SK-N-SH (cell line): ENCODE results near the gene CCSER1. TPM values are rescaled to one million over a fixed set of nuclear protein-coding genes. Genes with fewer than 3 reads are reported as not detected.

Source experiments
- CTCF ChIA-PET: fragments of 300-600, 350-600 bp; formaldehyde crosslinking; extraction: SDS; loops from one replicate; lab custom pipeline; 2021; lab: Yijun Ruan, JAX
- POLR2A ChIA-PET: fragments of 350-600 bp; sonication (Branson Sonifier 250); formaldehyde crosslinking; extraction: SDS; loops from one replicate; lab custom pipeline; 2020; ENCODE audit warnings: antibody characterized with exemption, inconsistent platforms; lab: Yijun Ruan, JAX
- DNase-seq: peaks from one replicate; pipeline ENCODE4 v3.0.0; 2012
- H2AFZ ChIP-seq: fragments of 200-600 bp; sonication (generic); 2 replicates; pipeline ENCODE4 v1.8.1; 2016; ENCODE audit warnings: antibody characterized with exemption, mild to moderate bottlenecking, low read depth
- H3F3A ChIP-seq: fragments of 200-600 bp; sonication (generic); replicated peaks from 2 replicates; pipeline ENCODE3; 2016; ENCODE audit warnings: antibody characterized with exemption, mild to moderate bottlenecking; ENCODE audit not compliant: insufficient read depth
- H3K27ac ChIP-seq, 2 experiments: fragments of 200-500 bp in 1 of 2; fragments of 200-600 bp in 1 of 2; sonication (Bioruptor generic) in 1 of 2; sonication (generic), shearing (Covaris generic) in 1 of 2; 2 replicates each; pipeline versions ENCODE4 v1.5.1 to v1.6.1; 2014 to 2016; ENCODE audit warnings: low read depth in 2 of 2, inconsistent platforms in 1 of 2, low read length in 1 of 2, mild to moderate bottlenecking in 1 of 2, mixed read lengths in 1 of 2
- H3K27me3 ChIP-seq: fragments of 200-600 bp; sonication (generic), shearing (Covaris generic); 2 replicates; pipeline ENCODE4 v1.6.1; 2016; ENCODE audit warnings: mixed run types; ENCODE audit not compliant: insufficient read depth
- H3K36me3 ChIP-seq, 2 experiments: fragments of 200-500 bp in 1 of 2; fragments of 200-600 bp in 1 of 2; sonication (Bioruptor generic) in 1 of 2; sonication (generic) in 1 of 2; replicated peaks in 1 of 2; 2 replicates each; pipeline versions ENCODE3 to v1.5.1; 2014 to 2016; ENCODE audit warnings: low read length in 1 of 2, mild to moderate bottlenecking in 1 of 2; ENCODE audit not compliant: insufficient read depth in 2 of 2, control insufficient read depth in 1 of 2
- H3K4me1 ChIP-seq, 2 experiments: fragments of 200-500 bp in 1 of 2; fragments of 200-600 bp in 1 of 2; sonication (Bioruptor generic) in 1 of 2; sonication (generic), shearing (Covaris generic) in 1 of 2; 2 replicates each; pipeline versions ENCODE4 v1.5.1 to v1.6.1; 2014 to 2016; ENCODE audit warnings: low read depth in 1 of 2, low read length in 1 of 2, mixed run types in 1 of 2; ENCODE audit not compliant: insufficient read depth in 2 of 2, control insufficient read depth in 1 of 2
- H3K4me2 ChIP-seq: fragments of 200-600 bp; sonication (generic), shearing (Covaris generic); 2 replicates; pipeline ENCODE4 v1.6.1; 2017; ENCODE audit warnings: mixed run types
- H3K4me3 ChIP-seq, 2 experiments: fragments of 200-500 bp in 1 of 2; fragments of 200-600 bp in 1 of 2; sonication (Bioruptor generic) in 1 of 2; sonication (generic), shearing (Covaris generic) in 1 of 2; 2 replicates each; pipeline versions ENCODE4 v1.5.1 to v1.8.1; 2014 to 2016; ENCODE audit warnings: low read depth in 2 of 2, inconsistent platforms in 1 of 2, low read length in 1 of 2, mild to moderate bottlenecking in 1 of 2, mixed read lengths in 1 of 2, moderate library complexity in 1 of 2
- H3K79me2 ChIP-seq: fragments of 200-600 bp; sonication (generic); 2 replicates; pipeline ENCODE4 v1.8.1; 2017; ENCODE audit warnings: mild to moderate bottlenecking; ENCODE audit not compliant: insufficient read depth
- H3K9ac ChIP-seq: fragments of 200-600 bp; sonication (generic); 2 replicates; pipeline ENCODE4 v1.6.1; 2017; ENCODE audit warnings: mixed run types
- H3K9me2 ChIP-seq: fragments of 200-600 bp; sonication (generic); 2 replicates; pipeline ENCODE4 v1.6.1; 2017; ENCODE audit warnings: mixed run types
- H3K9me3 ChIP-seq: fragments of 200-600 bp; sonication (generic); 2 replicates; pipeline ENCODE4 v1.6.1; 2017; ENCODE audit warnings: mixed run types, mild to moderate bottlenecking, moderate library complexity
- H4K20me1 ChIP-seq: fragments of 200-600 bp; sonication (generic); 2 replicates; pipeline ENCODE4 v1.6.1; 2017; ENCODE audit warnings: mild to moderate bottlenecking, mixed run types; ENCODE audit not compliant: insufficient read depth
- ELF1 ChIP-seq: IDR thresholded peaks from 2 replicates; pipeline ENCODE4 v1.4.0; 2012
- EP300 ChIP-seq, 2 experiments: IDR thresholded peaks; 2 replicates each; pipeline versions ENCODE4 v1.4.0 to v1.6.1; 2012; ENCODE audit warnings: borderline replicate concordance in 1 of 2, low read depth in 1 of 2, low read length in 1 of 2
- FOXM1 ChIP-seq: IDR thresholded peaks from 2 replicates; pipeline ENCODE4 v1.4.0; 2012; ENCODE audit warnings: low read depth, mild to moderate bottlenecking
- GATA2 ChIP-seq: sonication (generic); formaldehyde crosslinking; IDR thresholded peaks from 2 replicates; pipeline ENCODE4 v1.5.0; 2020; ENCODE audit warnings: mild to moderate bottlenecking, missing genetic modification reagents
- JUND ChIP-seq: IDR thresholded peaks from 2 replicates; pipeline ENCODE4 v1.4.0; 2012
- POLR2AphosphoS5 ChIP-seq: IDR thresholded peaks from 2 replicates; pipeline ENCODE4 v1.6.1; 2012; ENCODE audit warnings: low read depth, low read length
- REST ChIP-seq: IDR thresholded peaks from 2 replicates; pipeline ENCODE4 v1.6.1; 2012; ENCODE audit warnings: mild to moderate bottlenecking, low read depth, low read length, moderate library complexity
- RXRA ChIP-seq: IDR thresholded peaks from 2 replicates; pipeline ENCODE4 v1.4.0; 2012; ENCODE audit warnings: low read depth, mild to moderate bottlenecking, borderline replicate concordance
- SIN3A ChIP-seq: IDR thresholded peaks from 2 replicates; pipeline ENCODE4 v1.6.1; 2012; ENCODE audit warnings: low read depth, mild to moderate bottlenecking, low read length, moderate library complexity, borderline replicate concordance
- SMC3 ChIP-seq: IDR thresholded peaks from 2 replicates; pipeline ENCODE4 v1.6.1; 2012; ENCODE audit warnings: low read depth, low read length, improper control_type of control experiment
- TEAD4 ChIP-seq: IDR thresholded peaks from 2 replicates; pipeline ENCODE4 v1.4.0; 2012; ENCODE audit warnings: mild to moderate bottlenecking, borderline replicate concordance; ENCODE audit not compliant: insufficient read depth
- USF1 ChIP-seq: IDR thresholded peaks from 2 replicates; pipeline ENCODE4 v1.4.0; 2012; ENCODE audit warnings: low read depth, borderline replicate concordance
- USF2 ChIP-seq: fragments of 150-350 bp; IDR thresholded peaks from 2 replicates; pipeline ENCODE4 v1.6.1; 2017; ENCODE audit warnings: antibody characterized with exemption, low read length, low read depth, borderline replicate concordance
- YY1 ChIP-seq: IDR thresholded peaks from 2 replicates; pipeline ENCODE4 v1.4.0; 2012; ENCODE audit warnings: low read depth, mild to moderate bottlenecking
- WGBS: methylation state at CpG from one replicate; pipeline ENCODE4 v1.1.6; 2017; ENCODE audit warnings: low lambda C conversion rate; 5-methylcytosine and 5-hydroxymethylcytosine counted together
- polyA plus RNA-seq, 3 experiments: library from polyadenylated mRNA; depleted of rRNA; stranded (reverse); fragments of >200 nt; gene quantifications; 2 replicates each; pipeline ENCODE4 v1.2.3, GENCODE V29; 2012

CCSER1 gene
- polyA plus RNA-seq, 1 of the 3 experiments (the other 2 are of a cell fraction) = 0.05 TPM

GRCh38 chr4:90281541-90282355, 154.6 kb downstream of the CCSER1 start:
- CTCF ChIA-PET = interaction anchor here (1.0 to 1.2 kb wide), 2 partner anchors 16 to 122 kb away, joined by 3 read pairs; no protein-coding TSS in a partner anchor
- Histone ChIP-seq H3K27me3 (no peaks in the 10 kb centered on the region), H3K4me3 (no peak overlapping the region), H3F3A (no peaks in the 10 kb centered on the region), H3K9me3 (no peaks in the 10 kb centered on the region), H3K4me2 (no peak overlapping the region), H2AFZ (no peak overlapping the region), H3K27ac (no peak overlapping the region), H3K4me1 (no peaks in the 10 kb centered on the region; a peak in 1 of 4 replicates), H3K9ac (no peak overlapping the region), H3K9me2 (no peaks in the 10 kb centered on the region), H4K20me1 (no peaks in the 10 kb centered on the region), H3K36me3 (no peaks in the 10 kb centered on the region), H3K79me2 (no peaks in the 10 kb centered on the region)
- WGBS = 43% methylated on average over 5 of the region's 5 CpGs
- no peak for DNase-seq
- TF ChIP-seq RXRA = no peak
- no peak for TF ChIP-seq SIN3A
- TF ChIP-seq REST = no peak
- no peak for TF ChIP-seq EP300 (IDR thresholded peaks at IDR 0.05; ENCODE audit: borderline replicate concordance in 1 of 2, low read depth in 1 of 2, low read length in 1 of 2)
- TF ChIP-seq GATA2 (CRISPR knock-in tag) = no peak
- no peak for TF ChIP-seq USF2
- TF ChIP-seq POLR2AphosphoS5 = no peak
- no peak for TF ChIP-seq TEAD4
- no peak for TF ChIP-seq USF1
- no peak for TF ChIP-seq ELF1
- TF ChIP-seq JUND = no peak
- TF ChIP-seq FOXM1 = no peak
- no peak for TF ChIP-seq YY1
- no peak for TF ChIP-seq SMC3
- POLR2A ChIA-PET = no interaction called here
